ENCODE data around the gene TNNT2. TPM values are rescaled to one million over a fixed set of nuclear protein-coding genes. Genes with fewer than 3 reads are reported as not detected.

Gene TNNT2
- total and polyA plus RNA-seq, 2 donors from 2014 or later = 2.1 to 117 TPM

- Histone ChIP-seq H3K4me1 (ENCODE audit: control insufficient read depth in 2 of 3, insufficient read depth in 2 of 3, low read depth in 1 of 3, low read length in 3 of 3) (no peaks in the 10 kb centered on the region), H3K4me3 (ENCODE audit: low read length in 3 of 3) (no peak overlapping the region), H3K27ac (ENCODE audit: low read depth in 2 of 2, low read length in 2 of 2) (no peak overlapping the region), H3K27me3 (ENCODE audit: control insufficient read depth, insufficient read depth, low read length) (no peaks in the 10 kb centered on the region), H3K9ac (ENCODE audit: low read length in 3 of 3) (no peak overlapping the region), H3K36me3 (ENCODE audit: control insufficient read depth in 2 of 3, insufficient read depth in 3 of 3, low read length in 3 of 3) (no peaks in the 10 kb centered on the region), H3K9me3 (ENCODE audit: control insufficient read depth in 2 of 3, insufficient read depth in 1 of 3, low read length in 3 of 3) (no peaks in the 10 kb centered on the region)
- DNase-seq = peak in 1 of 5 donors; percentile 63
- intact Hi-C loops (cut with DNase I) = no loop called here
- TF ChIP-seq CTCF (IDR thresholded peaks at IDR 0.05; ENCODE audit: borderline replicate concordance, extremely low read depth, insufficient read depth) = no peak
- FAIRE-seq = no peak
Measured at GRCh38 chr1:201332616-201333335, 44.7 kb downstream of the TNNT2 start.

- no peaks in the 10 kb centered on the region for H3K4me1 ChIP-seq (ENCODE audit: control insufficient read depth in 2 of 3, insufficient read depth in 2 of 3, low read depth in 1 of 3, low read length in 3 of 3)
- intact Hi-C loops (cut with DNase I) = no loop called here
- no peak for FAIRE-seq
- no peaks in the 10 kb centered on the region for H3K9me3 ChIP-seq (ENCODE audit: control insufficient read depth in 2 of 3, insufficient read depth in 1 of 3, low read length in 3 of 3)
- DNase-seq = peak in 1 of 5 donors; percentile 26
- no peak overlapping the region for H3K27ac ChIP-seq (ENCODE audit: low read depth in 2 of 2, low read length in 2 of 2)
- no peaks in the 10 kb centered on the region for H3K27me3 ChIP-seq (ENCODE audit: control insufficient read depth, insufficient read depth, low read length)
- H3K9ac ChIP-seq (ENCODE audit: low read length in 3 of 3) = no peak overlapping the region
- no peak overlapping the region for H3K4me3 ChIP-seq (ENCODE audit: low read length in 3 of 3)
- no peak for TF ChIP-seq CTCF (IDR thresholded peaks at IDR 0.05; ENCODE audit: borderline replicate concordance, extremely low read depth, insufficient read depth)
- no peaks in the 10 kb centered on the region for H3K36me3 ChIP-seq (ENCODE audit: control insufficient read depth in 2 of 3, insufficient read depth in 3 of 3, low read length in 3 of 3)
Measured at GRCh38 chr1:201332021-201332420, 45.5 kb downstream of the TNNT2 start.

GRCh38 chr1:201331166-201331565 lies 46.3 kb downstream of the TNNT2 start:
- intact Hi-C loops (cut with DNase I) = no loop called here
- no peak overlapping the region for H3K9ac ChIP-seq (ENCODE audit: low read length in 3 of 3)
- H3K27ac ChIP-seq (ENCODE audit: low read depth in 2 of 2, low read length in 2 of 2) = no peak overlapping the region
- no peak overlapping the region for H3K4me3 ChIP-seq (ENCODE audit: low read length in 3 of 3)
- H3K4me1 ChIP-seq (ENCODE audit: control insufficient read depth in 2 of 3, insufficient read depth in 2 of 3, low read depth in 1 of 3, low read length in 3 of 3) = no peaks in the 10 kb centered on the region
- H3K36me3 ChIP-seq (ENCODE audit: control insufficient read depth in 2 of 3, insufficient read depth in 3 of 3, low read length in 3 of 3) = no peaks in the 10 kb centered on the region
- TF ChIP-seq CTCF (IDR thresholded peaks at IDR 0.05; ENCODE audit: borderline replicate concordance, extremely low read depth, insufficient read depth) = no peak
- FAIRE-seq (no peak), DNase-seq (no peak)
- H3K9me3 ChIP-seq (ENCODE audit: control insufficient read depth in 2 of 3, insufficient read depth in 1 of 3, low read length in 3 of 3) = no peaks in the 10 kb centered on the region
- no peaks in the 10 kb centered on the region for H3K27me3 ChIP-seq (ENCODE audit: control insufficient read depth, insufficient read depth, low read length)

GRCh38 chr1:201330541-201330940 lies 46.9 kb downstream of the TNNT2 start:
- Histone ChIP-seq H3K4me1 (ENCODE audit: control insufficient read depth in 2 of 3, insufficient read depth in 2 of 3, low read depth in 1 of 3, low read length in 3 of 3) (no peaks in the 10 kb centered on the region), H3K27ac (ENCODE audit: low read depth in 2 of 2, low read length in 2 of 2) (no peak overlapping the region), H3K9me3 (ENCODE audit: control insufficient read depth in 2 of 3, insufficient read depth in 1 of 3, low read length in 3 of 3) (no peaks in the 10 kb centered on the region), H3K4me3 (ENCODE audit: low read length in 3 of 3) (no peak overlapping the region), H3K9ac (ENCODE audit: low read length in 3 of 3) (no peak overlapping the region), H3K36me3 (ENCODE audit: control insufficient read depth in 2 of 3, insufficient read depth in 3 of 3, low read length in 3 of 3) (no peaks in the 10 kb centered on the region), H3K27me3 (ENCODE audit: control insufficient read depth, insufficient read depth, low read length) (no peaks in the 10 kb centered on the region)
- FAIRE-seq (no peak), DNase-seq (no peak)
- TF ChIP-seq CTCF (IDR thresholded peaks at IDR 0.05; ENCODE audit: borderline replicate concordance, extremely low read depth, insufficient read depth) = no peak
- intact Hi-C loops (cut with DNase I) = no loop called here

Data from kidney (tissue), 14 donors.